HuH-7.5 (cell line): ENCODE measurements around the gene C2orf92.

Experiments used
- DNase-seq: peaks from one replicate; pipeline ENCODE4 v3.0.0; 2011; ENCODE audit warnings: low spot score

C2orf92 gene

GRCh38 chr2:97714084-97714949 lies 44.8 kb downstream of the C2orf92 start:
- DNase-seq, result no peak

GRCh38 chr2:97714950-97715652 lies 45.6 kb downstream of the C2orf92 start:
- DNase-seq, result no peak

GRCh38 chr2:97715951-97716694 lies 46.6 kb downstream of the C2orf92 start:
- no peak for DNase-seq

GRCh38 chr2:97716695-97717612 lies 47.4 kb downstream of the C2orf92 start:
- DNase-seq, result no peak

- DNase-seq, result no peak
Measured at GRCh38 chr2:97717613-97717995, 48.1 kb downstream of the C2orf92 start.

GRCh38 chr2:97718051-97718882 lies 48.8 kb downstream of the C2orf92 start:
- no peak for DNase-seq

GRCh38 chr2:97718942-97719341 lies 49.4 kb downstream of the C2orf92 start:
- DNase-seq, result no peak

GRCh38 chr2:97719362-97720155 lies 50.0 kb downstream of the C2orf92 start:
- no peak for DNase-seq

- DNase-seq, result no peak
Measured at GRCh38 chr2:97720746-97721145, 51.2 kb downstream of the C2orf92 start.

- no peak for DNase-seq
Measured at GRCh38 chr2:97722227-97722626, 52.7 kb downstream of the C2orf92 start.

GRCh38 chr2:97723156-97724072 lies 53.9 kb downstream of the C2orf92 start:
- DNase-seq, result no peak

GRCh38 chr2:97724073-97724410 lies 54.5 kb downstream of the C2orf92 start:
- DNase-seq, result no peak

- DNase-seq, result no peak
Measured at GRCh38 chr2:97724501-97724900, 55.0 kb downstream of the C2orf92 start.

GRCh38 chr2:97724946-97725688 lies 55.6 kb downstream of the C2orf92 start:
- DNase-seq, result no peak

- DNase-seq, result no peak
Measured at GRCh38 chr2:97726261-97727064, 57.0 kb downstream of the C2orf92 start.

GRCh38 chr2:97727296-97727695 lies 57.8 kb downstream of the C2orf92 start:
- no peak for DNase-seq

GRCh38 chr2:97728091-97728731 lies 58.7 kb downstream of the C2orf92 start:
- no peak for DNase-seq
